Keratinocyte (primary cell): ENCODE measurements around the gene SUSD3. TPM values are rescaled to one million over a fixed set of nuclear protein-coding genes. Genes with fewer than 3 reads are reported as not detected.

ENCODE experiments used
- DNase-seq: peaks from one replicate; pipeline ENCODE4 v3.0.0-alpha.2; 2011; ENCODE audit warnings: low read depth, missing footprints, low spot score
- FAIRE-seq: peaks from 2 replicates; lab custom pipeline; 2011; peaks lifted over from hg19 to GRCh38; lab: Jason Lieb, UNC
- H2AFZ ChIP-seq: 2 replicates; pipeline ENCODE4 v1.6.0; 2012; ENCODE audit warnings: low read length, control low read depth, inconsistent platforms; ENCODE audit not compliant: control insufficient read depth
- H3K27ac ChIP-seq: 2 replicates; pipeline ENCODE4 v1.5.1; 2011; ENCODE audit warnings: low read length; ENCODE audit not compliant: control insufficient read depth, insufficient read depth
- H3K27me3 ChIP-seq: 3 replicates; pipeline ENCODE4 v1.6.0; 2011; ENCODE audit warnings: low read length; ENCODE audit not compliant: control insufficient read depth, insufficient read depth; ENCODE audit errors: extremely low read depth
- H3K36me3 ChIP-seq, 2 experiments: 2 replicates in 1 of 2; 3 replicates in 1 of 2; pipeline ENCODE4 v1.5.1; 2011; ENCODE audit warnings: low read length in 2 of 2, mild to moderate bottlenecking in 1 of 2; ENCODE audit not compliant: control insufficient read depth in 2 of 2, insufficient read depth in 2 of 2; ENCODE audit errors: extremely low read depth in 1 of 2
- H3K4me1 ChIP-seq: 3 replicates; pipeline ENCODE4 v1.5.1; 2011; ENCODE audit warnings: low read length; ENCODE audit not compliant: control insufficient read depth, insufficient read depth; ENCODE audit errors: extremely low read depth
- H3K4me2 ChIP-seq: 3 replicates; pipeline ENCODE4 v1.6.0; 2011; ENCODE audit warnings: low read depth, low read length; ENCODE audit not compliant: control insufficient read depth, insufficient read depth; ENCODE audit errors: extremely low read depth
- H3K4me3 ChIP-seq, 3 experiments: fragments of 200-600 bp in 1 of 3; sonication (generic) in 1 of 3; 2 replicates in 2 of 3; 3 replicates in 1 of 3; pipeline ENCODE4 v1.5.1; 2011 to 2016; ENCODE audit warnings: low read length in 3 of 3, mild to moderate bottlenecking in 3 of 3, control low read depth in 2 of 3, inconsistent platforms in 1 of 3, low read depth in 1 of 3, mixed read lengths in 1 of 3, mixed run types in 1 of 3, moderate library complexity in 1 of 3; ENCODE audit not compliant: control insufficient read depth in 2 of 3, insufficient read depth in 2 of 3; ENCODE audit errors: extremely low read depth in 1 of 3
- H3K79me2 ChIP-seq: 2 replicates; pipeline ENCODE4 v1.6.0; 2012; ENCODE audit warnings: low read length; ENCODE audit not compliant: control insufficient read depth, insufficient read depth
- H3K9ac ChIP-seq: 3 replicates; pipeline ENCODE4 v1.6.0; 2011; ENCODE audit warnings: low read length; ENCODE audit not compliant: control insufficient read depth, insufficient read depth; ENCODE audit errors: extremely low read depth
- H3K9me1 ChIP-seq: 3 replicates; pipeline ENCODE4 v1.6.0; 2011; ENCODE audit warnings: low read length; ENCODE audit not compliant: control insufficient read depth, insufficient read depth; ENCODE audit errors: extremely low read depth
- H3K9me3 ChIP-seq: 2 replicates; pipeline ENCODE4 v1.5.1; 2012; ENCODE audit warnings: low read depth, low read length; ENCODE audit not compliant: control insufficient read depth
- H4K20me1 ChIP-seq: 3 replicates; pipeline ENCODE4 v1.6.0; 2011; ENCODE audit warnings: low read length; ENCODE audit not compliant: control insufficient read depth, insufficient read depth; ENCODE audit errors: extremely low read depth
- CTCF ChIP-seq, 3 experiments: IDR thresholded peaks in 1 of 3; conservative IDR thresholded peaks in 1 of 3; optimal IDR thresholded peaks in 1 of 3; 2 replicates in 2 of 3; 3 replicates in 1 of 3; pipeline versions ENCODE3 to v1.5.1; 2011; ENCODE audit warnings: low read length in 3 of 3, mild to moderate bottlenecking in 3 of 3, moderate library complexity in 2 of 3, control low read depth in 1 of 3, inconsistent platforms in 1 of 3; ENCODE audit not compliant: insufficient read depth in 2 of 3; ENCODE audit errors: extremely low read depth in 1 of 3
- EZH2 ChIP-seq: IDR thresholded peaks from one replicate; pipeline ENCODE4 v1.6.1; 2012; ENCODE audit warnings: inconsistent platforms, mild to moderate bottlenecking, low read length, moderate library complexity
- dilution Hi-C: fragments of 300-500 bp; cut with MboI; formaldehyde crosslinking; loops from one replicate; pipeline ENCODE4 v1.7.0; 2020; ENCODE audit warnings: low sequenced_read_pairs; ENCODE audit not compliant: extremely low pct_ligation_motif_present
- polyA plus RNA-seq, 5 experiments: library from polyadenylated mRNA; depleted of rRNA in 3 of 5; stranded (reverse) in 3 of 5; stranded (forward) in 1 of 5; unstranded in 1 of 5; fragments of >200 nt; gene quantifications; 1 replicate in 1 of 5; 2 replicates in 3 of 5; 3 replicates in 1 of 5; pipeline versions ENCODE4 v1.2.1 to v1.2.3, GENCODE V29; 2011 to 2012; ENCODE audit warnings: missing spikeins in 2 of 5, low read depth in 1 of 5, low replicate concordance in 1 of 5

The SUSD3 gene
- polyA plus RNA-seq, 1 donor (not counting 4 experiments of a cell fraction or from before 2014, with no cell fraction given), result 0.20 TPM

GRCh38 chr9:93071464-93071863, 13.0 kb downstream of the SUSD3 start:
- Histone ChIP-seq H3K9me3 (no peaks in the 10 kb centered on the region), H3K27me3 (peaks cover 6% of the 10 kb centered on the region), H4K20me1 (no peaks in the 10 kb centered on the region), H2AFZ (no peak overlapping the region), H3K4me3 (no peak overlapping the region), H3K9ac (no peak overlapping the region), H3K4me1 (no peaks in the 10 kb centered on the region), H3K79me2 (no peaks in the 10 kb centered on the region), H3K27ac (no peak overlapping the region), H3K9me1 (no peaks in the 10 kb centered on the region), H3K36me3 (no peaks in the 10 kb centered on the region), H3K4me2 (no peak overlapping the region)
- DNase-seq, result no peak
- FAIRE-seq, result no peak
- TF ChIP-seq EZH2 (no peak), CTCF (optimal IDR thresholded peaks at IDR 0.05 in 1 of 3, IDR thresholded peaks at IDR 0.05 in 1 of 3, conservative IDR thresholded peaks at IDR 0.05 in 1 of 3; ENCODE audit: extremely low read depth in 1 of 3, insufficient read depth in 2 of 3, low read length in 3 of 3) (no peak)
- dilution Hi-C loops, result no loop called here

GRCh38 chr9:93072383-93072795, 13.9 kb downstream of the SUSD3 start:
- DNase-seq (no peak), FAIRE-seq (no peak)
- H3K36me3 ChIP-seq, result no peaks in the 10 kb centered on the region
- H3K4me3 ChIP-seq, result no peak overlapping the region
- no peak overlapping the region for H3K27ac ChIP-seq
- H3K9me3 ChIP-seq, result no peaks in the 10 kb centered on the region
- H3K27me3 ChIP-seq, result peaks cover 9% of the 10 kb centered on the region
- no peaks in the 10 kb centered on the region for H4K20me1 ChIP-seq
- dilution Hi-C loops, result no loop called here
- H3K9ac ChIP-seq, result no peak overlapping the region
- H3K9me1 ChIP-seq, result no peaks in the 10 kb centered on the region
- H3K79me2 ChIP-seq, result no peaks in the 10 kb centered on the region
- H3K4me1 ChIP-seq, result no peaks in the 10 kb centered on the region
- H2AFZ ChIP-seq, result no peak overlapping the region
- TF ChIP-seq EZH2 (no peak), CTCF (optimal IDR thresholded peaks at IDR 0.05 in 1 of 3, IDR thresholded peaks at IDR 0.05 in 1 of 3, conservative IDR thresholded peaks at IDR 0.05 in 1 of 3; ENCODE audit: extremely low read depth in 1 of 3, insufficient read depth in 2 of 3, low read length in 3 of 3) (no peak)
- H3K4me2 ChIP-seq, result no peak overlapping the region
